ENCODE measurements around the gene CAMTA1.

- TF ChIP-seq POLR2A (IDR thresholded peaks at IDR 0.05) (no peak), CTCF (IDR thresholded peaks at IDR 0.05) (no peak), POLR2AphosphoS5 (IDR thresholded peaks at IDR 0.05) (no peak), EP300 (IDR thresholded peaks at IDR 0.05) (no peak)
Measured at GRCh38 chr1:6928106-6928885, 143.0 kb downstream of the CAMTA1 start.

Measured in stomach (tissue), 4 donors.